Esophagus squamous epithelium (tissue), 5 donors: ENCODE results near the gene ICE2. TPM values are rescaled to one million over a fixed set of nuclear protein-coding genes. Genes with fewer than 3 reads are reported as not detected.

Source experiments
- DNase-seq: peaks from one replicate; lab custom pipeline; 2025; lab: John Stamatoyannopoulos, UW
- H3K27ac ChIP-seq, 4 donors: fragments of 200-600 bp; sonication (generic); one replicate each; pipeline ENCODE4 v1.5.1; 2016 to 2019; ENCODE audit warnings: mild to moderate bottlenecking in 1 of 4
- H3K27me3 ChIP-seq, 4 donors: fragments of 200-600 bp; sonication (generic); 1 replicate in 3 of 4; 2 replicates in 1 of 4; pipeline versions ENCODE4 v1.5.1 to v1.6.0; 2017 to 2021; ENCODE audit warnings: antibody characterized with exemption in 1 of 4
- H3K36me3 ChIP-seq, 3 donors: fragments of 200-600 bp; sonication (generic); one replicate each; pipeline ENCODE4 v1.5.1; 2016 to 2019
- H3K4me1 ChIP-seq, 3 donors: fragments of 200-600 bp; sonication (generic); one replicate each; pipeline ENCODE4 v1.5.1; 2017 to 2019
- H3K4me3 ChIP-seq, 4 donors: fragments of 200-600 bp; sonication (generic); 1 replicate in 3 of 4; 2 replicates in 1 of 4; pipeline ENCODE4 v1.5.1; 2016 to 2019; ENCODE audit warnings: mild to moderate bottlenecking in 2 of 4, moderate library complexity in 1 of 4
- H3K9me3 ChIP-seq, 3 donors: fragments of 200-600 bp; sonication (generic); one replicate each; pipeline ENCODE4 v1.5.1; 2016 to 2019
- CTCF ChIP-seq, 6 experiments: fragments of 450-650 bp in 4 of 6; fragments of 200-600 bp in 2 of 6; sonication (generic) in 2 of 6; IDR thresholded peaks; one replicate each; pipeline ENCODE4 v1.5.1; 2016 to 2019; ENCODE audit warnings: antibody characterized with exemption in 6 of 6, mild to moderate bottlenecking in 4 of 6, moderate library complexity in 4 of 6
- POLR2A ChIP-seq, 4 donors: fragments of 450-650 bp; IDR thresholded peaks; one replicate each; pipeline ENCODE4 v1.6.1; 2017; ENCODE audit warnings: antibody characterized with exemption in 4 of 4, mild to moderate bottlenecking in 4 of 4, moderate library complexity in 3 of 4
- WGBS, 2 donors: methylation state at CpG; one replicate each; pipeline ENCODE4 v1.1.5; 2018; 5-methylcytosine and 5-hydroxymethylcytosine counted together
- intact Hi-C: fragments of 100-400 bp; cut with DNase I; formaldehyde crosslinking; loops from one replicate; pipeline ENCODE4 v1.15.0; 2022
- total RNA-seq, 4 donors: library from RNA; depleted of rRNA; stranded (reverse); fragments of >200 nt; gene quantifications; one replicate each; pipeline ENCODE4 v1.1.0, GENCODE V29; 2016
- donor health status: DM: yes; HTN: yes; CAD: no.

ICE2 gene
- total RNA-seq, 4 donors from 2014 or later: 7.0 to 35.9 (median 19.9) TPM

GRCh38 chr15:60376677-60377095, 102.3 kb downstream of the ICE2 start:
- Histone ChIP-seq H3K27me3 (no peaks in the 10 kb centered on the region), H3K4me3 (no peak overlapping the region), H3K9me3 (no peaks in the 10 kb centered on the region), H3K36me3 (peaks cover 0 to 98% (median 40%) of the 10 kb centered on the region in 3 donors), H3K27ac (peak overlapping the region; percentile 53 to 85 (median 79)), H3K4me1 (peaks cover 55 to 100% (median 60%) of the 10 kb centered on the region in 3 donors)
- TF ChIP-seq CTCF (IDR thresholded peaks at IDR 0.05): no peak
- TF ChIP-seq POLR2A (IDR thresholded peaks at IDR 0.05): no peak
- intact Hi-C loops: no loop called here
- 54 to 69% methylated on average over 3 to 12 of the region's 12 CpGs for WGBS, 2 donors
- DNase-seq: no peak

DNA sequence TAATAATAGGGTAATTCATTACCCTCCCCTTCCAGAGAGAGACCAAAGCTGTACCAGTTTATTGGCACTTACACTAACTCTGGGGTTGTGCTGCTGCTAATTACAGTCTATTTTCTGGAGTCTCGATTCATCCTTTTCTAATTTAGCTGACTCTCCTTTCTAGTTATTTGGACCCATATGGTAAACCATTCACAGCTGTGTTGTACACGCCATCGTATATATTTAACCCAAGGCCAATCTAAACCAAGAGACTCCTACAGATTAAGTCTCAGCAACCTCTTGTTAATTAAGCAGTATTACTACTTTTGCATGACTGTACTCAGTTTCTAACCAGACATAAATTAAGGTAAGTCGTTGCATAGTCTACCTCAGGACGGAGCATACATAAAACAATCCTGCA, 103.6 kb downstream of the ICE2 start:
- Histone ChIP-seq H3K36me3 (peaks cover 0 to 96% (median 34%) of the 10 kb centered on the region in 3 donors), H3K27me3 (no peaks in the 10 kb centered on the region), H3K9me3 (no peaks in the 10 kb centered on the region), H3K4me1 (peaks cover 52 to 100% (median 74%) of the 10 kb centered on the region in 3 donors), H3K4me3 (no peak overlapping the region), H3K27ac (peak overlapping the region; percentile 74 to 86 (median 84))
- no peak for TF ChIP-seq CTCF (IDR thresholded peaks at IDR 0.05)
- intact Hi-C loops: no loop called here
- no peak for DNase-seq
- 41 to 65% methylated on average over 5 of the region's 5 CpGs for WGBS, 2 donors

GRCh38 chr15:60374628-60375081, 104.3 kb downstream of the ICE2 start:
- TF ChIP-seq CTCF (IDR thresholded peaks at IDR 0.05): no peak
- peak in 3 of 4 donors; percentile 10 to 36 (median 29) for TF ChIP-seq POLR2A (IDR thresholded peaks at IDR 0.05)

DNA sequence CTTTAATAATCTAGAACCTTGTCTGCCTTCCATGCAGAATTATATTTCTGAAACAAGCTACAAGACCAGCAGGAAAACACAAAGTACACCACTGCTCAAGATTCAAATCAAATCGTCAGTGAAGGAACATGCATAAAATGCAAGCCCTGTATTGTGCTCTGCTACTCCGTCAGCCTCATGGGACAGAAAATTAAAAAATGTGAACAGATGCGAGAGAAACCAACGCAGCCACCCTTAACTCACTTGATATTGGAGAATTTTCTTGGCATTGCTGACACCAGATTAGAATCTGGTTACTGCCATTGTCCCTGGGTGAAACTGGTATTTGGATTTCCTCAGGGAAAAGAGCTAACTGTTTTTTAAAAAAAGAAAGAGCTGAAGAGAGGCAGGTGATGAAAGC, 104.7 kb downstream of the ICE2 start:
- intact Hi-C loops: no loop called here
- H3K4me1 ChIP-seq: peaks cover 52 to 100% (median 78%) of the 10 kb centered on the region in 3 donors
- DNase-seq: no peak
- peaks cover 0 to 96% (median 24%) of the 10 kb centered on the region in 3 donors for H3K36me3 ChIP-seq
- H3K27ac ChIP-seq: peak overlapping the region; percentile 74 to 86 (median 84)
- H3K27me3 ChIP-seq: no peaks in the 10 kb centered on the region
- no peaks in the 10 kb centered on the region for H3K9me3 ChIP-seq
- H3K4me3 ChIP-seq: no peak overlapping the region
- WGBS, 2 donors: 42 to 59% methylated on average over 4 of the region's 4 CpGs
- no peak for TF ChIP-seq CTCF (IDR thresholded peaks at IDR 0.05)
- no peak for TF ChIP-seq POLR2A (IDR thresholded peaks at IDR 0.05)

More at GRCh38 chr15:60374628-60375081, 104.3 kb downstream of the ICE2 start:
- Histone ChIP-seq H3K4me3 (no peak overlapping the region), H3K36me3 (peaks cover 0 to 96% (median 28%) of the 10 kb centered on the region in 3 donors), H3K4me1 (peaks cover 52 to 100% (median 79%) of the 10 kb centered on the region in 3 donors), H3K9me3 (no peaks in the 10 kb centered on the region), H3K27me3 (no peaks in the 10 kb centered on the region), H3K27ac (peak overlapping the region; percentile 74 to 86 (median 84))
- no peak for DNase-seq
- WGBS, 2 donors: 11 to 27% methylated on average over 7 of the region's 7 CpGs
- intact Hi-C loops: no loop called here

GRCh38 chr15:60373745-60374144, 105.2 kb downstream of the ICE2 start:
- H3K4me1 ChIP-seq: peaks cover 50 to 100% (median 74%) of the 10 kb centered on the region in 3 donors
- TF ChIP-seq POLR2A (IDR thresholded peaks at IDR 0.05): no peak
- no peak for DNase-seq
- H3K27ac ChIP-seq: peak overlapping the region; percentile 74 to 86 (median 84)
- H3K9me3 ChIP-seq: no peaks in the 10 kb centered on the region
- intact Hi-C loops: no loop called here
- H3K4me3 ChIP-seq: no peak overlapping the region
- peaks cover 0 to 96% (median 28%) of the 10 kb centered on the region in 3 donors for H3K36me3 ChIP-seq
- 63 to 88% methylated on average over 2 of the region's 2 CpGs for WGBS, 2 donors
- H3K27me3 ChIP-seq: no peaks in the 10 kb centered on the region
